Activated gamma-delta T cell treated with anti-CD3 and anti-CD28 coated beads, Interleukin-2, amount 50 U/mL, for 16 hours (primary cell): Measurements from ENCODE around the gene TPX2.

Experiments
- DNase-seq: peaks from one replicate; pipeline ENCODE4 v3.0.0-alpha.2; 2020; ENCODE audit warnings: low read depth

The TPX2 gene

GRCh38 chr20:31833931-31834521 lies 94.9 kb downstream of the TPX2 start:
- no peak for DNase-seq

GRCh38 chr20:31835554-31835953 lies 96.5 kb downstream of the TPX2 start:
- DNase-seq = no peak

GRCh38 chr20:31835977-31836852 lies 97.1 kb downstream of the TPX2 start:
- no peak for DNase-seq

- no peak for DNase-seq
Measured at GRCh38 chr20:31836853-31837608, 97.9 kb downstream of the TPX2 start.

GRCh38 chr20:31837896-31838397 lies 98.9 kb downstream of the TPX2 start:
- no peak for DNase-seq

- no peak for DNase-seq
Measured at GRCh38 chr20:31838646-31839292, 99.7 kb downstream of the TPX2 start.

GRCh38 chr20:31839782-31840487 lies 100.8 kb downstream of the TPX2 start:
- DNase-seq = no peak

GRCh38 chr20:31840906-31841816 lies 102.1 kb downstream of the TPX2 start:
- DNase-seq = no peak

- no peak for DNase-seq
Measured at GRCh38 chr20:31841928-31842327, 102.8 kb downstream of the TPX2 start.

GRCh38 chr20:31842471-31843157 lies 103.5 kb downstream of the TPX2 start:
- DNase-seq = no peak

GRCh38 chr20:31843288-31843687 lies 104.2 kb downstream of the TPX2 start:
- DNase-seq = no peak

GRCh38 chr20:31843881-31844280 lies 104.8 kb downstream of the TPX2 start:
- no peak for DNase-seq

- DNase-seq = no peak
Measured at GRCh38 chr20:31844737-31845299, 105.7 kb downstream of the TPX2 start.

- DNase-seq = no peak
Measured at GRCh38 chr20:31845300-31845863, 106.3 kb downstream of the TPX2 start, which contains the start of gene FOXS1. Gene FOXS1, minus strand, starts transcription at chr20:31845604. Its CDS starts 62 bp downstream, at chr20:31845542.

- DNase-seq = no peak
Measured at GRCh38 chr20:31846793-31847138, 107.7 kb downstream of the TPX2 start.

GRCh38 chr20:31848088-31848999 lies 109.3 kb downstream of the TPX2 start:
- no peak for DNase-seq

- DNase-seq = no peak
Measured at GRCh38 chr20:31849306-31849930, 110.3 kb downstream of the TPX2 start.
